HG03571 (cell line): ENCODE results near the gene RAD18.

ENCODE experiments used
- ATAC-seq: cut with Tn5 transposase; IDR thresholded peaks from one replicate; pipeline ENCODE4 v1.9.1; 2021; ENCODE audit not compliant: unreplicated experiment

RAD18 gene

DNA sequence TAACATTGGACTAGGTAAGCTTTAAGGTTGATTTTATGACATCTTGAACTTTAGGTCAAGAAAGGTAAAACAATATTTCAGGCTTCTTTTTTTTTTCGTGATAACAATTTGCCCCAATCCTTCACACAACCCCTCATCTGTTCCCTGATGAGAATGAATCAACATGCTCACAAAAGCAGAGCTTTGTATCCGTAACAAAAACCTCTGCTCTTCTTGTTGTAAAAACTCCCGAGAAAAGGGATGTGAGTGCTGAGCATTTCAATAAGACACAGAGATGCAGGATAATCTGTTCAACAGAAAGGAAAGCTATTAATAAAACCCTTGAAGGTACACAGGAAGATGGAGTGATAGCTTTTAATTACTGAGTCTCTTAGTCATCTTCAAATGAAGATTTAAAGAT lies 94.3 kb downstream of the RAD18 start:
- ATAC-seq, result no peak

DNA sequence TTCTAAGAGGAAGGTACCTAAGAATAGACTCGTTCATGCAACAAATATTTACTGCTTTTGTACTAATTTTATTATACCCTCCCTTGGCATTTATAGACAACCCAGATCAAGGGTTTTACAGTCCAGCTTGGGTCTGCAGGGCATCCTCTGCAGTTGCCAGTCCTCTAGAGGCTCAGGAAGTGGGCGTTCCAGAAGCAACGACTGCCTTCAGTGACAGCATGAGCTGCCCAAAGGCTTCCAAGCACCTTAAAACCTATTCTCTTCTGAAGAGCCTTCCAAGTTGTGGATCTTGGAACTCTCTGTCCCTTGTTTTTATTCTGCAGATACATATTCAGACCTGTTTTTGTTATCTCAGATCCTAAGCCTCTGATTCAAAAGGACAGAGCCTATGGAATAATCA lies 95.6 kb downstream of the RAD18 start:
- no peak for ATAC-seq

DNA sequence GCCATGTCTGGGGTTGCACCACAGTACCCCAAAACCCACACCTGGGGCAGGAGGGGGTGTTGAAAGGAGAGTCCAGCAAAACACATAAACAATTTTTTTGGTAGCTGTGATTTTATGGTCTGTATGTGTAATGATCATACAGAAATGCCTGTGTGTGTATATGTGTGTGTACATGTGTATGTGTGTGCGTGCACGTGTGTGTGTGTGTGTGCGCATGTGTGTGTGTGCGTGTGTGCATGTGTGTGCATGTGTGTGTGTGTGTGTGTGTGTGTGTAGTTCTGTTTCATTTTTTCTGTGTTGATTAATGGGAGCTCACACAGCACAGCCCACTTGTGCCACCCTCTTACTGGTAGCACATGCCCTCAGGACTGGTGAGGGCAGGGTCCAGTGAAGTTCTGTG lies 97.6 kb downstream of the RAD18 start:
- ATAC-seq, result no peak

DNA sequence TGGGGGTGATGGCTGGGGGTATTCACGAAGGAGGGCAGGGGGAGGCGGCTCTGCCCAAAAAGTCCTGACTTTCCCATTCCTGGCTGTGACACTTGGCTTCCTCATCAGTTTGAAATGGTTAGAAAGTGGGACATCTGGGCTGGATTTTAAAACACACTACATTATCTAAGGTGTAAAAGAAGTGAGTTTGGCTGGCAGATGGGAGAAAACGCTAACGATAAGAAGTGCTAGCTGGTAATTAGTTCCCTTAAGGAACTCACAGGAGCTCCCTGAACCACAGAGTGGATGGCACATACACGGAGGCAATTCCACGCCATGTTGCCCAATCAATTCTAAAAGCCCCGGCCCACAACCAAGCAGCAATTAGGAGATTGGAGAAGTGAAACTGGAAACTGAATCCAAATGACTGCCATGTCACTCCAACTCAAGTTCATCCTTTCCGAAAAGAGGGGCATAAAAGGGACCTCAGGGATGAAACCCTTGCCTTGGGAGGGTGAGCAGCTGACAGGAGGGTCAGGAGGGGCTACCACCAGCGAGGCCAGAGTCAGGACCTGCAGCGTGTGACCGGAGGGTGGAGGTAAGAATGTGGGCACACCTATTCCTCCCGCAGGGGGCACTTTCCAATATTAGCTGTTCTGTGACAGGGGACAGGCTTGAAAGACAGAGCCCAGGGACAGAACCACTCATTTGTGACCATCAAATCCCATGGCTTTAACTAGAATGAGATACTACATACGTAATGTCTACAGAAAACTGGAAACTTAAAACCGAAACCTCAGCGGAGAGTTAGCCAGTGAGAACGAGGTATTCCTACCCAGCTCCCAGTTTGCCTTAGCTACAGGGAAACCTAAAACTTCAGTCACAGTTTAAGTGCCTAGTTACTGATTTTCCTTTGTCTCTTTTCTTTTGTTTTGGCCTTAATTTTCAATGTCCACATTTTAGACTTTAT lies 98.6 kb downstream of the RAD18 start:
- ATAC-seq, result no peak

DNA sequence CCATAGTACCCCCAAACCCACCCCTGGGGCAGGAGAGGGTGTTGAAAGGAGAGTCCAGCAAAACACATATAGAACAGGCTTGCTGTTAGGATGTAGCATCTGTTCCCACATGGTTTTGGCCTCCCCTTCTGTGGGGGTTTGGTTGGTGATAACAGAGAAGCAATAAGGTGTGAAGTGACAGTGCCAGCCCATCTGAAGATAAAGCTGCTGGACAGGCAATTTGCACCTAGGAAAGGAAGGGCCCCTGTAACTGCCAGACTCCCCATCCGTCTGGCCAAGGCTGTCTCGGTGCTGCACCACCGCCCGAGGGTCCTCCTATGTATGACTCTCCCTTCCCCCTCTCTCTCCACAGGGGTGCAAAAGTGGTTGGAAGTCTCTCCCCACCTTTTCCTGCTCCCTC lies 99.4 kb downstream of the RAD18 start:
- ATAC-seq, result no peak

DNA sequence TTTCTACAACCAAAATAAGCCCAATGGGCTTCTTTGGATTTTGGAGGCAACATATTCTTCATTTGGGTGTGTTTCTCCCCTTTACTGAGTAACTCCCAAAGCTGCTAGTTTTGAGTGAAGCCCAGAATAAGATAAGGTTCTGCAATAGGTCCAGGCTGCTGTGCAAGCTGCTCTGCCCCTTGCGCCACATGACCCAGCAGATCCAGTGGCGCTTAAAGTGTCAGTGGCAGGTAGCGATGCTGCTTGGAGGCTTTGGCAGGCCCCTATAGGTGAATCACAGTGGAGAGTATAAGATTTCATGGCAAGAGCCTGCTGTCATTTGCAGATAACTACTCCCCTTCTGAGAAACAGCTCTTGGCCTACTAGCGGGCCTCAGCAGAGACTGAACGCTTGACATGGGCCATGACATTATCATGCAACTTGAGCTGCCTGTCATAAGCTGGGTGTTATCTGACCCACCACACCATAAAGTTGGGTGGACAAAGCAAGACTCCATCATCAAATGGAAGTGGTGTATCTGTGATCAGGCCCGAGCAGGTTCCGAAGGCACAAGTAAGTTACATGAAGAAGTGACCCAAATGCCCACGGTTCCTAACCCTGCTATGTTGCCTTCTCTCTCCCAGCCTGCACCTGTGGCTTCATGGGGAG lies 105.4 kb downstream of the RAD18 start:
- no peak for ATAC-seq

DNA sequence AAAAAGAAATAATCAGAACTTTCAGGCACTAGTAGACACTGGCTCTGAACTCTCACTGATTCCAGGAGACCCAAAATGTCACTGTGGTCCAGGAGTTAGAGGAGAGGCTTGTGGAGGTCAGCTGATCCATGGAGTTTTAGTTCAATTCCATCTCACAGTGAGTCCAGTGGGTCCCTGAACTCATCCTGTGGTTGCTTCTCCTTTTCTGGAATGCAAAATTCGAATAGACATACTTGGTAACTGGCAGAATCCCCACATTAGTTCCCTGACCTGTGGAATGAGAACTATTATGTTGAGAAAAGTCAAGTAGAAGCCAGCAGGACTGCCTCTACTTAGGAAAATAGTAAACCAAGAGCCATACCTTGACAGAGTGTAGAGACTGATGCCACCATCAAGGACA lies 106.6 kb downstream of the RAD18 start:
- no peak for ATAC-seq

DNA sequence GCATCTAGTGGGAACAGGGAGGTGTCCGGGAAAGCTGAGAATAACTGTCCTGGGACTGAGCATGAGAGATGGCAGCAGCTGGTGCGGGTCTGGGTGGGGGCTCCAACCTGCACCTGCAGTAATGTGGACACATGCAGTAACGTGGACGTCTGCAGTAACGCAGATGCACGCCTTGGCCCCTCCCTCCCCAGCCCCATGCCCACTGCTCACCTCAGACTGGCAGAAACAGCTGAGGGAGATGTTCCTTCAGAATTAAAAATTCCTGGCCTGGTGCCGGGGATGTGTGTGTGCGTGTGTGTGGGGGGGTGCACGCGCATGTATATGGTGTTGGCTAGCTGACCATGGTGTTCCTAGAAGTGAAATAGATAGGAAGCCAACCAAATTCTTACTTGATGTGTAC lies 107.2 kb downstream of the RAD18 start:
- ATAC-seq, result no peak

DNA sequence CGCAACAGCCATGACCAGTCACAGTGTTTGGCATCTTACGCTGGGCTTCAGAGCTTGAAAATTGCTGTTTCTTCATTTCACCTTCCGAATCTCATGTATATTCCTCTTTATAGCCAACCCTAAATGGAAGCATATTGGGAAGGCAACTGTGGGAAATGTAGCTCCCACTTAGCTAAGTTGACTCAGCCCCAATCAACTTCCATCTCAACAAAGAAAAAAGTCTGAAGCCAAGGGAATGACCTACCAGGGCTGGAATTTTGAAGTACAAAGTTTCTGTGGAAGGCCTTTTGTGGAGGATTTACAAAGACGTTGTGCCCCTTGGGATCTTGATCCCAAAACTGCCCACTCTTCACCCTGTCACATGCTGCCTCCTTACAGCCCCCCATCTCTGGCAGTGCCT lies 108.6 kb downstream of the RAD18 start:
- ATAC-seq, result no peak

DNA sequence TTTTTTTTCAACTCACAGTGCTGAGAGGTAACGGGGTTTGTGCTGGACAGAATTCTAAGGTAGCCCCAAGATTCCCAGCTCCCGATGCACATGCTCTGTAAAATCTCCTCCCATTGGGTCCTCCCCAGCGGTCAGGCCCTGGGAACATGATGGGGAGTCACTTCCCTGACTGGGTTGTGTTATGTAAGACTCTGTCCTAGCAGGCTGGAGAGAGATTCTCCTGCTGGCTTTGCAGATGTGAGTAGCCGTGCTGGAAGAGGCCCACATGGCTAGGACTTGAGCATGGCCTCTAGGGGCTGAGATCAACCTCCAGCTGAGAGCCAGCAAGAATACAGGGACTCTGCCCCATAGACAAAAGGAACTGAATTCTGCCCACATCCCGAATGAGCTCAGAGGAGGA lies 110.2 kb downstream of the RAD18 start:
- ATAC-seq, result no peak

DNA sequence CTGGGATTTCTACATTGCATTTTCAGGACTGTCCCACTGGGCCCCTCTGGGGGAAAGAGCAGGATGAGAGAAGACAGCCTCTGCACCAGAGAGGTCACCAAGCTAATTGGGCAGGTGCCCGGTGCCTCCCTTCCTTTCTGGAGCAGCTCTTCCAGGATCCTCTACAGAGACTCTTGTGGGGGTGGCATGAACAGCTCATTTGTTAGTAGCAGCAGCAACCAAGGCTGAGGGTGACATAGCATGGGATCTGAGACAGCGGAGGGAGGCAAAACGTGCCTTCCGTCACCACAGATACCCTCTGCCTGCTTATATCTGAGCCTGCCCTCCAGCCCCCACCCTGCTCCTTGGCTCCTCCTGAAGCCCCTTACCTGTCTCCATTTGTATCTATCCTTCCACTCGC lies 110.8 kb downstream of the RAD18 start:
- ATAC-seq, result no peak

DNA sequence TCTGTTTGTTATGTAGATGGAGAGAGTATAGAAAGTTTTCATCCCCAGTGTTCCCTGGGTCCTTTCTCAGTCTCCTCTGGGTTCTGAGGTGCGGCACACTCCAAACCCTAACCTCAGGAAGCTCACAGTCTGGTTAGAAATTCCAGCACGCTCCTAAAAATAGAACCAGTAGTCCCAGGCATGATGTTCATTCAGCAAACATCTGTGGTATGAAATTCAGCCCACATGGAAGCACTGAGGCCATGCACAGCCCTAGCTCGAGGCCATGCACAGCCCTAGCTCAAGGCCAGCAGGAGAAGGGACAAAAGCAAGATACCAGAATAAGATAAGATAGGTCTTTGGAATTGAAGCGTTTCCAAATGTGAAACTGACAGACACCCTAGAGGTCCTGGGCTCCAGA lies 111.6 kb downstream of the RAD18 start:
- ATAC-seq, result no peak

DNA sequence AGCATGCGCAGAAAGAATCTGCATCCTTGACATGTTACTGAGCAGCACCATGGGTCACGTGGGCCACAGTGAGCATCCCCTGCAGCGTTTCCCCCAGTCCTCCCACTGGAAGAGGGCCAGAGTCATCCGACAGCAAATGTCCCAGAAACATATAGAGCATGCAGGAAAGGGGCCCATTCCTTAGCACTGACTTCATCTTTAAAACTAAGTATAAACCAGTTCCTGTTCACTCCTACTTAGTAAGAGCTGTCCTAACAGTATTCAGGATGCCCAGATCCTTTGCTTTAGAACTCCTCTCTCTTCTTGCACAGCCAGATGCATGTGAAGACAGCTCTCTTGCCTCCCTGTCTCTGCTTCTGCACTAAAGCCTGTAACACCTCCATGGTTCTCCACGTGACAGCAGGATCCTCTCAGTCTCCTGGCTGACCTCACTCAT lies 114.6 kb downstream of the RAD18 start:
- ATAC-seq, result no peak

DNA sequence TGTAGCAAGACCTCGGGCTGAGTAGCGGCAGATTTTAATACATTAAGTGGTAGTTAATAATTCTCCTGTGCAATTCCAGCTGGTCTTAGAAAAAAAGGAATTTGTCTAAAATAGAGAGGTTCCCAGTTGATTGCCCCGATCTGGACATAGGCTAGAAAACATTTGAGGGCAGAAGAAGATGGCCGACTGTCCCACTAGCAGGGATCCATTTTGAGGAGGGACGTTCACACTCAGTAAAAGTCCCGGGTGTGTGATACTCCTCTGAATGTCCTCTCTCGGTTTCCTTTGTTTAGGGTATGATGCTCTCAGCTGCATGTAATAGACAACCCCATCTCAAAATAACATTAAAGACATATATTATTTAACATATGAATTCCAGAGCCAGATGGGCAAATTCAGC lies 116.0 kb downstream of the RAD18 start:
- no peak for ATAC-seq

DNA sequence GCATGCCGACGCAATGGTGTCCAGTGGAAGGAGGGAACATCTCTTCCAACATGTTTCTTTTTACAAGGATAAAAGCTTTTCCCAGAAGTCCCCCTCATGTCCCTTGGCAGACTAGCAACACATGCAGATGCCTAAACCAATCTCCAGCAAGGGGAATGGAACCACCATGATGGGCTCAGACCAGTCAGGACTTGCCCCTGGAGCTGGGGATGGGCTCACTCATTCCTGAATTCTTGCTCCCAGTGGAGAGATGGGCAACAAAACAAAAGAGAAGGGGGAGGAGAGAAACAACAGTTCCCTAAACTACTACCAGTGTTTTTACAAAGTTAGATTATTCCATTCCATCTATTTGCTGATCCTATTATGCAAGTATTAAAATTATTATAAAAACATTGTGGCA lies 117.1 kb downstream of the RAD18 start:
- no peak for ATAC-seq

DNA sequence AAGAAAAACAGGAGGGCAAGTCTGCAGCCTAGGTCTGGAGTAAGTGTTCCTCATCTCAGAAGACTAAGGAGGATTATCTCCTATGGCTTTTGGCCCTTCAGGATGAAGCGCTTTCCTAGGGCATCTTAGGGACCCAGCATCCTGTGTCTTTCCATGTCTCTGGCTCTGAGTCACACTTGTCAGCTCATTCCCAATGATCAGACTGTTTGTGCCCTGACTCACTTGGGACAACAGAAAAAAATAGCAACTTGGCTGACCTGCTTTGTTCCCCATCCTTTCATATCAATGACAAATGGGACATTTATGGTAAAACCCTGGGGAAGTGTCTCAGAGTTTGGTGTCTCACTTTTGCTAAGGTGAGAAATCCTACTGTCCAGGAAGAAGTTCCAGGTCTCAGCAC lies 117.6 kb downstream of the RAD18 start:
- ATAC-seq, result no peak

DNA sequence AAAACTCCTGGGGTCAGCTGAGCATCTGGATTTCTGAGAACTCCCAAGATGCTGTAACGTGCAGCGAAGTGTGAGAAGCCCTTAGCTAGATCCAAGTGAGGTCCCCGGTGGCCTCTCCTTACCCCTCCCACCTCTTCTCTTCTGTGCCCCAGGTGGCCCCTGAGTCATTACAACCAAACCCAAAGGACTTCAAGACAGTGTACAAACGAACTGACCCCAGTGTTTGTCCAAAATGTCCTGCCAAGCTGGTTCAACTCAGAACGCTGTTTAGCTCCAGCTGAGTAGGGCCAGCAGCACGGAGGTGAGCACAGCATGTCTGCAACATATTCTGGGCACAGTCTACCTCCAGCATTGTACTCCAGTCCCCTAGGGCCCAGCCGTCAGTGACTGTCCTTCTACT lies 119.9 kb downstream of the RAD18 start:
- no peak for ATAC-seq

DNA sequence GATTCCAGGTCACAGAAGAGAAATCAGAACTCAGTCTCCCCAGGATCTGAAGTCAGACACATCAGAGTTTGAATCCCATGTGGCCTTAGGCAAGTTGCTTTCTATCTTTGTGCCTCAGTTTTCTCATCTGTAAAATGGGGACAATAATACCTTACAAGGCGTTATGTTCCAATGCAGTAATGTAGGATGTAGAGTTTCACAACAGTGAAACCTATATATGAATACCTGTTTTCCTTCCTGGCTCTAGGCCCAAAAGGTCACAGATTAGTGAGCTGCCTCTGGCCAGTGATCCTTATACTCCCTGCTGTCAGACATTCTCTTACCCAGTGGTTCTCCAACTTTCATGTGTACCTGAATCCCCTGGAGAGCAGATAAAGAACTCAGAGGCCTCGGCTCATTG lies 121.0 kb downstream of the RAD18 start:
- ATAC-seq, result no peak

DNA sequence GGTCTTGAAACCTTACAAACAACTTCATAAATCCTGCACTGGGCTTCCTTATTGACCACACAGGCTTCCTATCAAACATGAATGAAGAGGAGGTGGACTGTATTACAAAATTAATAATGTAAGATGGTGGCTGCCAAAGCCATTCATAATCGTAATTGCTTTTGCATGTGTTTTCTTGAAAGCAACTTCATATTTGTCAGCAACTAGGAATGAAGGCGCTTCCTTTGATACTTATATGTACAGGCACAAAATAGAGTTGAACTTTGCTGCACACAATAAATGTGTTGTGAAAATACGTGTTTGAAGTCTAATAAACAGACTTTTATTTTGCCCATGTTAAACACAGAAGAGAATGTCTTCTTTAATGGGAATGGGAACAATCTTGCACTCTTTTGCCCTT lies 121.8 kb downstream of the RAD18 start:
- no peak for ATAC-seq

DNA sequence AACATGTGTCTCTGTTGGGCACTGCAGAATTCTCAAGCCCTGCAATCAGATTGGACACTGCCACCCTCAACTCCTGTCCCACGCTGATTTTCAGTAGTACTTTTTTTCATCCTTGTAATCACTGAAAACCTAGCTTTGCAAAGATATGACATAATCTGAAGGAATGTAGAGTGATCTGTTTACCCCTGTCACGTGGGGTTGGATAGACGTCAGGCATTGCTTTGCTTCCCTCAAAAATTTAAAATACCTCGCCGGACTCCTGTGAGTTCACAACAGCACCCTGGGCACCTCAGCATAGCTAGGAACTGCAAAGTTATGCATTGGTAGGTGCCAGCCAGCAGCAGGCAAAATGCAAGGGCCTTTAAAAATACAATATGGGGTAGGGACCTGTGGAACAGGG lies 122.7 kb downstream of the RAD18 start:
- ATAC-seq, result no peak

DNA sequence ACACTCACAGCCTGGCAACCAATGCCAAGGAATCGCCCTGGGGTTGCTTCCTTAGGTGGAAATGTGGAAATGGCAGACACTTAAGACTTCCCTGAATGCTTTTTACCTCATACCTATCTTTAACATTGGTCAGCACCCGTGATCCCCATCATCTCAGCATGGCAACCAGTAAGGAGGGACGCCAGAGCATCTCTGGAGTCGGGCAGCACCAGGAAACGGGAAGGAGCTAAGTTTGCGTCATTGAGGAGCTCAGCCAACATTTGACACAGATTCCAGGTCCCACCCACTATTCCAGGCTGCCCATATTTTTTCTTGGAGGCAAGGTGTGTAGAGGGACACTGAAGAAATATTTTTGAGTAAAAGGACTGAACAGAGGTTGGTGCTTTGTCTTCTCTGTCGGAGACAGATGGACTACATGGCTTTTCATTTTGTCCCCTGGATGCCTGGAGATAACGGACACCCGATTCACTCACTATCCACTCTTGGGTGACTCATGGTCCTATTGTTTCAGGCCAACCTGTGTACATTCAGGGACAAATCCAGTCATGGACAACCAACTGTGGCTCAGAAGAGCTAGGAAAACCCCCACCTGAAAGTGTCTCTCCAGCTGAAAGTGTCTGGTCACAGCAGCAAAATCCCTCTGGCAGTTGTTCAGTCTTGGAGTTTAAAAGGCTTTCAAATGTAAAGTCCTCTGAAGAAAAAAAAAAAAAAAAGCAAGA lies 123.5 kb downstream of the RAD18 start:
- no peak for ATAC-seq
